Measurements from ENCODE around the gene TBC1D1.

The TBC1D1 gene

GRCh38 chr4:37896206-37896860 lies 5.4 kb downstream of the TBC1D1 start:
- Mint-ChIP-seq H3K4me3 (no peak overlapping the region), H3K4me1 (ENCODE audit: low read depth) (peaks cover 40% of the 10 kb centered on the region), H3K27ac (no peak overlapping the region), H3K9me3 (no peaks in the 10 kb centered on the region), H3K27me3 (ENCODE audit: low read depth) (no peaks in the 10 kb centered on the region), H3K36me3 (ENCODE audit: low read depth) (peaks cover 14% of the 10 kb centered on the region)

DNA sequence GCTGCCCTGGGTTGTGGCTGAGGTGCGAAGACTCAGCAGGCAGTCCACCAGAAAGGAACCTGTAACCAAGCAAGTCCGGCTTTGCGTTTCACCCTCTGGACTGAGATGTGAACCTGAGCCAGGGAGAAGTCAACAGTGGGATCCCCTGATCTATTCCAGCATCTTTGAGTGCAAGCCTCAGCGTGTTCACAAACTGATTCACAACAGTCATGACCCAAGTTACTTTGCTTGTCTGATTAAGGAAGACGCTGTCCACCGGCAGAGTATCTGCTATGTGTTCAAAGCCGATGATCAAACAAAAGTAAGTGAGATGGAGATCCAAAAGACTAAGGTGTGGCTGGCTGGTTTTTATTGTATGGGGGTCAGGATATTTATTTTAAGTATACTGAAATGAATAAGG lies 11.3 kb downstream of the TBC1D1 start:
- Mint-ChIP-seq H3K4me3 (no peak overlapping the region), H3K27ac (no peak overlapping the region), H3K9me3 (no peaks in the 10 kb centered on the region), H3K36me3 (ENCODE audit: low read depth) (peaks cover 30% of the 10 kb centered on the region), H3K4me1 (ENCODE audit: low read depth) (peaks cover 17% of the 10 kb centered on the region), H3K27me3 (ENCODE audit: low read depth) (no peaks in the 10 kb centered on the region)

DNA sequence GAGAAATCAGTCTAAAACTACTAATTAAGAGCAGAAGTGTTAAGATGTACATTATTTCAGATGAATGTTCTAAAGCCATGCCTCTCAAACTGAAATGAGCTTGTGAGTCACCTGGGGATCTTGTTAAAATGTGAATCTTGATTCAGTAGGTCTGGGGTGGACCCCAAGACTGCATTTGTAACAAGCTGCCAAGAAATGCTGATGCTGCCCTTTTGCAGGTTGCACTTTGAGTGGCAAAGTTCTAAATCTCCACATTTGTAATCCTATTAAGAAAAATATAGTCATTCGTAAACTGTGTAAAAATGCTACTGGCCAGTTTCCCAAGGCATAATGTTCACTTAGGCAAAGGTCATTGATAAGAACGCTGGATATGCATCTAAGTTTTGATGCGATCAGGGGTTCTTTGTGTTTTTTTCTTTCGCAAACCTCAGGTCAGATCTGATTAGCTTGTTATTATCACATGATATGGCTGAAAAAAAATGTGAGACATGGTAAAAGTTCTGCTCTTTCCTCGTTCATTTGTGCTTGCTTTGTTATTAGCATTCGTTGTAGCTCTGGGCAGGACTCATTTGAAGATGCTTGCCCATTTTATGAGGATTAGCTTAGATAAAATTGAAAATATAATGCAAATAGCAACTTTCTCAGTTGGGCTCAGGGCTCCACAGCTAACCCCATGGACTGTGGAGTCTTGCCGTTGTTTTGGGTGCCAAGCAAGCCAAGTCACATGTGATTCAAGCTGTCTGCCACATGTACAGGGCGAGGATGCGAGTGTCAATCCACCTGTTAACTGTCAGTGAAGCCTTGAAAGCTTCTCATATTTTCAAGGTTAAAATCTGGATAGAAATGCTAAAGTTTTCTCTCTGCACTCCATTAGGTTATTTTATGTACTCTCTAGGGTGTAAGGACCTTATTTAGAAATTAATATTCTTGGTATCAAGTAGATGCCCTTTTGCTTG lies 12.1 kb downstream of the TBC1D1 start:
- no peaks in the 10 kb centered on the region for H3K9me3 Mint-ChIP-seq
- H3K27ac Mint-ChIP-seq = no peak overlapping the region
- no peaks in the 10 kb centered on the region for H3K27me3 Mint-ChIP-seq (ENCODE audit: low read depth)
- no peak overlapping the region for H3K4me3 Mint-ChIP-seq
- H3K36me3 Mint-ChIP-seq (ENCODE audit: low read depth) = peaks cover 30% of the 10 kb centered on the region
- peaks cover 15% of the 10 kb centered on the region for H3K4me1 Mint-ChIP-seq (ENCODE audit: low read depth)

- Mint-ChIP-seq H3K4me1 (ENCODE audit: low read depth) (peaks cover 10% of the 10 kb centered on the region), H3K9me3 (no peaks in the 10 kb centered on the region), H3K27ac (no peak overlapping the region), H3K4me3 (no peak overlapping the region), H3K27me3 (ENCODE audit: low read depth) (no peaks in the 10 kb centered on the region), H3K36me3 (ENCODE audit: low read depth) (peaks cover 30% of the 10 kb centered on the region)
These were observed 13.0 kb downstream of the TBC1D1 start for GRCh38 chr4:37903901-37904300.

- H3K4me1 Mint-ChIP-seq (ENCODE audit: low read depth) = peaks cover 5% of the 10 kb centered on the region
- H3K27ac Mint-ChIP-seq = no peak overlapping the region
- no peak overlapping the region for H3K4me3 Mint-ChIP-seq
- peaks cover 26% of the 10 kb centered on the region for H3K36me3 Mint-ChIP-seq (ENCODE audit: low read depth)
- H3K9me3 Mint-ChIP-seq = no peaks in the 10 kb centered on the region
- no peaks in the 10 kb centered on the region for H3K27me3 Mint-ChIP-seq (ENCODE audit: low read depth)
These were observed 13.9 kb downstream of the TBC1D1 start for GRCh38 chr4:37904824-37905223.

DNA sequence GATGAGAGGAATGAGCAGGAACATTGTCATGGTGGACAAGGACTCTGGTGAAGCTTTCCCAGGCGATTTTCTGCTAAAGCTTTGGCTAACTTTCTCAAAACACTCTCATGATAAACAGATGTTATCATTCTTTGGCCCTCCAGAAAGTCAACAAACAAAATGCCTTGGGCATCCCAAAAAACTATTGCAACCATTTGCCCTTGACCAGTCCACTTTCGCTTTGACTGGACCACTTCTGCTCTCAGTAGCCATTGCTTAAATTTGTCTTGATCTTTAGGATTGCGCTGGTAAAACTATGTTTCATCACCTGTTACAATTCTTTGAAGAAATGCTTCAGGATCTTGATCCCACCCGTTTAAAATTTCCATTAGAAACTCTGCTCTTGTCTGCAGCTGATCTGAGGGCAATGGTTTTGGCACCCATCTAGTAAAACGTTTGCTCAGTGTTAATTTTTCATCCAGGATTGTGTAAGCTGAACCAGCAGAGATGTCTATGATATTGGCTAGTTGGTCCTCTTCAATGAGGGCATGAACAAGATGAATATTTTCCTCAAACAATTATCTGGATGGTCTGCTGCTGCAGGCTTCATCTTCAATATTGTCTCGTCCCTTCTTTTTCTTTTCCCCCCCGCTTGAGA lies 14.8 kb downstream of the TBC1D1 start:
- peaks cover 4% of the 10 kb centered on the region for H3K4me1 Mint-ChIP-seq (ENCODE audit: low read depth)
- H3K36me3 Mint-ChIP-seq (ENCODE audit: low read depth) = peaks cover 20% of the 10 kb centered on the region
- H3K27me3 Mint-ChIP-seq (ENCODE audit: low read depth) = no peaks in the 10 kb centered on the region
- no peaks in the 10 kb centered on the region for H3K9me3 Mint-ChIP-seq
- no peak overlapping the region for H3K4me3 Mint-ChIP-seq
- no peak overlapping the region for H3K27ac Mint-ChIP-seq

- Mint-ChIP-seq H3K27me3 (ENCODE audit: low read depth) (no peaks in the 10 kb centered on the region), H3K9me3 (no peaks in the 10 kb centered on the region), H3K4me3 (no peak overlapping the region), H3K36me3 (ENCODE audit: low read depth) (peaks cover 12% of the 10 kb centered on the region), H3K27ac (no peak overlapping the region), H3K4me1 (ENCODE audit: low read depth) (peaks cover 7% of the 10 kb centered on the region)
These were observed 17.8 kb downstream of the TBC1D1 start for GRCh38 chr4:37908488-37909331.

DNA sequence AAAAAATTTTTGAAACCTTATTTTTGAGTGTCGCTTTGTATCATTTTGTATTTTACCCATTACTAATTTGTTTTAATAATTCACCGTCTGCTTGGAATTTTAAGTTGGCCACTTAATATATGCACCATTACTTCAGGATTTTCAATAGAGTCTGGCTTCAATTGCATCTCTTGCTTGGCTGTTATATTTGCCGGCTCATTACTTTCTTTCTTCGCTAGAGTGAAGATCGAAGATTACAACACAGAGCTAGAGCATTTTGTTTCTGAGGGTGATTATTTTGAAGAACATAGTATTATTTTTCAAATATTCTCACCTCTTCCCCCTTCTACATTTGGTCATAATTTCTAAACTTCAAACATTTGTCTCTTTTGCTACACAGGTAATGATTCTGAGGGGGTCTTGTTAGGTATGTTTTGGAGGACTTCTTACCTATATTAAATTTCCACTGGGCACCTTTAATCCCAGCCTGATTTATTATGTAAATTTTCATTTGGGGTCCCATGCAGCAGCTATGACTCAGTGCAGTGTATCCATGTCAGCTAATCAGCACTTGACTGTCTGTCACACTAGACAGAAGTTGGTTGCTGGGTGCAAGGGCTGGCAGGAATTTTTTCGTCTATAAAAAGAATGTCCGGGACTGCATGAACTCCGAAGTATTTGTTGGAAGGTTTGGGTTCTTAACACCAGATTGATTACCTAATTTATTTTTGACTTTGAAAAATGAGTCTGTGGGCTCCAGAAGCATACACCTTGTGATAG lies 18.6 kb downstream of the TBC1D1 start:
- Mint-ChIP-seq H3K36me3 (ENCODE audit: low read depth) (peaks cover 9% of the 10 kb centered on the region), H3K27me3 (ENCODE audit: low read depth) (no peaks in the 10 kb centered on the region), H3K9me3 (no peaks in the 10 kb centered on the region), H3K27ac (no peak overlapping the region), H3K4me3 (no peak overlapping the region), H3K4me1 (ENCODE audit: low read depth) (peaks cover 7% of the 10 kb centered on the region)

- Mint-ChIP-seq H3K4me3 (no peak overlapping the region), H3K9me3 (no peaks in the 10 kb centered on the region), H3K27me3 (ENCODE audit: low read depth) (no peaks in the 10 kb centered on the region), H3K27ac (no peak overlapping the region), H3K4me1 (ENCODE audit: low read depth) (peaks cover 7% of the 10 kb centered on the region), H3K36me3 (ENCODE audit: low read depth) (peaks cover 9% of the 10 kb centered on the region)
These were observed 19.2 kb downstream of the TBC1D1 start for GRCh38 chr4:37910091-37910486.

DNA sequence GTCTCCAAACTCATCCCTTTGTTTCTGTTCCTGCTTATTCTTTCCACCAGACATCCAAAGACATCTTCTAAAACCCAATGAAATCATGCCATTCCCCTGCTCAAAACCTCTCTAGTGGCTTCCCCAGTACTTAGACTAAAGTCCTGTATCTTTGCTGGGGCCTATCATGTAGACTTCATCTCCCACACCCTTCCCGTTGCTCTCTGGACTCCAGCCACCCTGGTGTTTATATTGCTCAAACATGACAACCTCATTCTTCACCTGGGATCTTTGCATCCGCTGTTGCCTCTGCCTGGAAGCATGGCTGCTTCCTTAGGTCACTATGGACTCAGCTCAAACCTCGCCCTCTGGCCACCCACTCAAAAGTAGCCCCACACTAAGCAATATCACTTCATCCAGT lies 23.7 kb downstream of the TBC1D1 start:
- Mint-ChIP-seq H3K4me1 (ENCODE audit: low read depth) (peaks cover 3% of the 10 kb centered on the region), H3K4me3 (no peak overlapping the region), H3K27me3 (ENCODE audit: low read depth) (no peaks in the 10 kb centered on the region), H3K27ac (no peak overlapping the region), H3K36me3 (ENCODE audit: low read depth) (peaks cover 6% of the 10 kb centered on the region), H3K9me3 (no peaks in the 10 kb centered on the region)

DNA sequence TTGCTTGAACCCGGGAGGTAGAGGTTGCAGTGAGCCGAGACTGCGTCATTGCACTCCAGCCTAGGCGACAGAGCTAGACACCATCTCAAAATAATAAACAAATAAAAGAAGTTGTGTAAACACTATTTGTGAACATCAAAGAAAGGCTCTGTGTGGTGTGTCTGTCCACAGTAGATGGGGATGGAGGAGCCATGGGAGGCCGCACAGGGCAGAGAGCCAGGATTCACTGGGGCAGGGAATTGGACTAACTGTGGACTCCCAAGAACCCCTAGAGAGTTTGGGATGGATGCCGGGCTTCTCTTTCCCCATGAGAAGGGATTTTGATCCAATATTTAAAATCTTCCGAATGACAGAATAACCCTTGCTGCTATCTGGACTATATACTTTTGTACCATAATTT lies 26.5 kb downstream of the TBC1D1 start:
- no peak overlapping the region for H3K4me3 Mint-ChIP-seq
- peaks cover 5% of the 10 kb centered on the region for H3K36me3 Mint-ChIP-seq (ENCODE audit: low read depth)
- H3K27ac Mint-ChIP-seq = no peak overlapping the region
- H3K9me3 Mint-ChIP-seq = no peaks in the 10 kb centered on the region
- no peaks in the 10 kb centered on the region for H3K27me3 Mint-ChIP-seq (ENCODE audit: low read depth)
- H3K4me1 Mint-ChIP-seq (ENCODE audit: low read depth) = peaks cover 3% of the 10 kb centered on the region

DNA sequence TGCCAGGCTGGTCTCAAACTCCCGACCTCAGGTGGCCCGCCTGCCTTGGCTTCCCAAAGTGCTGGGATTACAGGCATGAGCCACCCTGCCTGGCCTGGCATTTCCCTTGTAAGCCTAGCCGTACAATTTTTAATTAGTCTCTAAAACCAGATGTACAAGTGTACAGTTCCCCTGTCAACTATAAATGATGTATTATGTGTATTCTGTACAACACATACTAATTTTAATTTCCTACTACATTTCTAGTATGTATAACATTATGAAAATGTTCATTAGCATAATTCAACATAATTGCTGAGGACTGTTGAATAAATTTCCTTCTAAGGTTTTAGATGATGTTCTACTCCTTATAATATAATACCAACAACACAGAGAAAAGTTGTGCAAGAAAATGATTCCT lies 27.8 kb downstream of the TBC1D1 start:
- no peaks in the 10 kb centered on the region for H3K27me3 Mint-ChIP-seq (ENCODE audit: low read depth)
- H3K9me3 Mint-ChIP-seq = peaks cover 3% of the 10 kb centered on the region
- peaks cover 3% of the 10 kb centered on the region for H3K4me1 Mint-ChIP-seq (ENCODE audit: low read depth)
- no peak overlapping the region for H3K4me3 Mint-ChIP-seq
- H3K27ac Mint-ChIP-seq = no peak overlapping the region
- peaks cover 9% of the 10 kb centered on the region for H3K36me3 Mint-ChIP-seq (ENCODE audit: low read depth)

- Mint-ChIP-seq H3K9me3 (peaks cover 3% of the 10 kb centered on the region), H3K27me3 (ENCODE audit: low read depth) (no peaks in the 10 kb centered on the region), H3K4me3 (no peak overlapping the region), H3K4me1 (ENCODE audit: low read depth) (peaks cover 3% of the 10 kb centered on the region), H3K27ac (no peak overlapping the region), H3K36me3 (ENCODE audit: low read depth) (peaks cover 8% of the 10 kb centered on the region)
These were observed 31.4 kb downstream of the TBC1D1 start for GRCh38 chr4:37922328-37922727.

Data from T-helper 1 cell treated with Interleukin-12 subunit alpha and Interleukin-12 subunit beta and Interleukin-4 antibody, amounts not matched to agents 30 μg/mL and 1 μg/mL, for 36 hours (primary cell).